ENCODE results near the gene SHMT2.

SHMT2 gene

DNA sequence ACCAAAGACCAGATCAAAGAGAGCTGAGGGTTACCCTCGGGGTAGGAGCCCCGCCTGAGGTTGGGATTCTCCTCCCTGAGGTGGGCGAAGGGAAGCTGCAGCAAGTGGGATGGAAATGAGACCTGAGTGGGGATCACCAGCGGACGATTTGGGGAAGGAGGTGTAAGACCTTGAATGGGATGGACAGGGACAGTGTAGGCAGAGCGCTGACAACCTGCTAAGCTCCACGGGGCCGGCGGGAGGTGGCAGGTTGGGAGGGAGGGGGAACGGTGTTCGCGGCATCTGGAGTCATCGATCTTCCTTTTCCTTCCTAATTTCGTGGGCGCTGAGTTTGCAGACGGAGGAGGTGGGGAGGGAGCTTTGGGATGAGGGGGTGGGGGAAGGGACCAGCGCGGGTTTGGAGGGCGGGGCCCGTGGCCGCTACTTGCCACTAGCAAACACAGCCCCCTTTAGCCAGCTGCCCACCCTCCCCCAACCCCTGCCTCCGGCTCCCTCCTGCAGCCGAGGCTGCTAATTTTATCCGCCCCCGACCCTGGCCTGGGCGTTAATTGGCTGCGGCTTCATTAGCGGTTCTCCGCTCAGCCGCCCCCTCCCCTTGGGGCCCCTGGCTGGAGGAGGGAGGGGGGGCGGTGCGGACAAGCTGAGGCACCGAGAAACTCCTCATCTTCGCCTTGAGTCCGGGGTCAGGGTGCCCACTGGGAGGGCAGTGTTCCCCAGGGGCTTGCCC, 2.8 kb upstream of the SHMT2 start:
- DNase-seq (ENCODE audit: low read depth in 3 of 3) = no peak

- no peak for DNase-seq (ENCODE audit: low read depth in 3 of 3)
These were observed 2.0 kb upstream of the SHMT2 start for GRCh38 chr12:57227315-57228115.

GRCh38 chr12:57229046-57229633, 371 bp upstream of the SHMT2 start:
- no peak for DNase-seq (ENCODE audit: low read depth in 3 of 3)

- no peak for DNase-seq (ENCODE audit: low read depth in 3 of 3)
These were observed 1.1 kb downstream of the SHMT2 start for GRCh38 chr12:57230381-57231155.

- DNase-seq (ENCODE audit: low read depth in 3 of 3) = no peak
These were observed 1.9 kb downstream of the SHMT2 start for GRCh38 chr12:57231276-57232021.

- DNase-seq (ENCODE audit: low read depth in 3 of 3) = no peak
These were observed 2.7 kb downstream of the SHMT2 start for GRCh38 chr12:57232156-57232756.

- DNase-seq (ENCODE audit: low read depth in 3 of 3) = no peak
These were observed 4.1 kb downstream of the SHMT2 start for GRCh38 chr12:57233357-57234232.

DNA sequence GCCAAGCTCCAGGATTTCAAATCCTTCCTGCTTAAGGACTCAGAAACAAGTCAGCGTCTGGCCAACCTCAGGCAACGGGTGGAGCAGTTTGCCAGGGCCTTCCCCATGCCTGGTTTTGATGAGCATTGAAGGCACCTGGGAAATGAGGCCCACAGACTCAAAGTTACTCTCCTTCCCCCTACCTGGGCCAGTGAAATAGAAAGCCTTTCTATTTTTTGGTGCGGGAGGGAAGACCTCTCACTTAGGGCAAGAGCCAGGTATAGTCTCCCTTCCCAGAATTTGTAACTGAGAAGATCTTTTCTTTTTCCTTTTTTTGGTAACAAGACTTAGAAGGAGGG, 4.7 kb downstream of the SHMT2 start:
- DNase-seq (ENCODE audit: low read depth in 3 of 3) = no peak

- DNase-seq (ENCODE audit: low read depth in 3 of 3) = no peak
These were observed 5.1 kb downstream of the SHMT2 start for GRCh38 chr12:57234571-57235016.

- DNase-seq (ENCODE audit: low read depth in 3 of 3) = no peak
These were observed 5.7 kb downstream of the SHMT2 start for GRCh38 chr12:57235017-57235727.

DNA sequence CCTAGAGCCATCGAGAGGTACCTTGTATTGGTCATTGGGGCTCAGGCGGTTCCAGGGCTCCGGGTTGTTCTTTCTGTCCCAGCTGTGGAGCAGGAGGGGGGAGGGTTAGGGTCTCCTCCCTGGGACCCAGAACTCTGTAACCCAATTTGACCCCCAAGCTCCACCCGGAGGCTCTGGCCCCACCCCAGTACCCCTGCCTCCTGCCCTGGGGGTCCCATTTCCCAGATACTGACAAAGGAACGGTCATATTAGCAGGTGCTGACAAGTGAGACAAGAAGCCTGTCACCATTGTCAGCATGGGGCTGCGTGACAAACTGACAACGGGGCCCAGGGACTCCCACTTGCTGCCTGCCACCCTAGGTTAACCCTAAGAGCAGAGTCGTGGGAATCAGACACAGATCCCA, 6.2 kb downstream of the SHMT2 start:
- DNase-seq (ENCODE audit: low read depth in 3 of 3) = no peak

- no peak for DNase-seq (ENCODE audit: low read depth in 3 of 3)
These were observed 6.9 kb downstream of the SHMT2 start for GRCh38 chr12:57236201-57236924.

DNA sequence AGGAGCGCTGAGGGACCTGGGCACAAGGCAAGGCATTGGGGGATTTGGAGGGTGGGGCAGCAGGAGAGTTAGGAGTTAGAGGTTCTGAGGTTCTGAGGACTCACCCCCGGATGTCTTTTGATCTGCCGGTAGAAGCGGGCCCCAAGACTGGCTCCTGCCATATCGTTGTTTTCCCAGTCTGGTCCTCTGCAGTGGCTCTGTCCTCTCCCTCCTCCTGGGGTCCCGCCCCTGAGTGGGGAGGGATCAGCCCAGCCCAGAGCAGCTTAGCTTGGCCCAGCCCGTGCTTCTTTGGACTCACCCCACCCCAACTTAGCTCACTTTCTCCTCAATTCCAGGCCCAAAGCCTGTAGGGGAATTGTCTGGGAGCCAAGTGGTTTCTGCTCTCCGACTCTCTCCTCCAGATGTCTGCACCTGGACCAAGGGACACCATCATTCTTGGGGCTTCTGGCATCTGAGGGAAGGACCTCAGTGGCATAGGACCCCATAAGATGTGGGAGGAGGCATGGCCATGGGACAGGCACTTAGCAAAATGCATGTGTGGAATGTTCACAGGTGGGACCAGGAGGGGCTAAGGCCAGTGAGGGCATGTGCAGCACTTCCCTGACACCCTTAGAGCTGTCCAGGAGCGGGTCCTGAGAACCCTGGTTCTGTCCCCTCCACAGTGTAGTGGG, 7.5 kb downstream of the SHMT2 start:
- DNase-seq (ENCODE audit: low read depth in 3 of 3) = no peak

GRCh38 chr12:57237596-57237931, 8.1 kb downstream of the SHMT2 start:
- DNase-seq (ENCODE audit: low read depth in 3 of 3) = no peak

DNA sequence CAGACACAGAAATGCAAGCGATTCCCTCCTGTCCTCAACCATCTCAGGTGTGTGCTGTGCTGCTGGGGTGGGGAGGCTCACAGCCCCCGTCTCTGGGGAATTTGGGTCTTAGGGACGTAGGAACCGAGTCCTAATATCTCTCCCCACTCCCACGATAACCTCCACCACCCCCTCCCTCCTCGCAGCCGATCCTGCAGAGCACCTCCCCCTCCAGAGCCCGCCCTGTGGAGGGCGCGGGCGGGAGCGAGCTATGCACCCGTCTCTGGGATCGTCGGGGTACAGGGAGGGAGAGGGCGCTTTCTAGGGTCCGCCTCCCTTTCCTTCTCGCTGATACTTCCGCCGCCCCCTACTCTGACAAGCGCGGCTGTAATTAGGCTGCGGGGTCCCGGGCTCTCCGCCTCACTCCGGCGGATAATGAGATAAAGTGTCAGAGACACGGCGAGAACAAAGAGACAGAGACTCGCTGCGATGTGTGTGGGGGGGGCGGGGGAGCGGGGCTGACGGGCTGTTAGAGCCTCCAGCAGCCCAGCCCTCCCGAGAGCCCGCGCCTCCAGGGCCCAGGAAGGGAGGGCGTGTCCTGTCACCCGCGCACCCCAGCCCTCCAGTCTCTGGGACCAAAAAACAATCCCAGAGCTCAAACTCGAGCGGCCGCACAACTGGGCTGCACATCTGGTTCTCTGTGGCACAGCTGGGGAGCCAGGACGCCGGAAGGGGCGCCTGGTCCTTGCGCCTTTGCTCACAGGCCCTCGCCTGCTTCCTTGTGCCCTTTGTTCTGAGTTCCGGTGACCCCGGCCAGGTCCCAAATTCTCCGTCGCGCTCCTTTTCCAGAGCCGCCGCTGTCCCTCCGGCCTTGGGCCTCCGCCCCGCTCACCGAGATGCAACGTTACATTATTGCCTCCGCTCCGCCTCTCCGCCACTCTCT, 8.7 kb downstream of the SHMT2 start:
- no peak for DNase-seq (ENCODE audit: low read depth in 3 of 3)

GRCh38 chr12:57238854-57239554, 9.5 kb downstream of the SHMT2 start:
- peak; percentile 73 to 89 (median 75) for DNase-seq (ENCODE audit: low read depth in 3 of 3)
